Right atrium auricular region (tissue), 2 donors: ENCODE measurements around the gene USP37. TPM values are rescaled to one million over a fixed set of nuclear protein-coding genes. Genes with fewer than 3 reads are reported as not detected.

Source experiments
- DNase-seq: peaks from one replicate; pipeline ENCODE4 v3.0.0-alpha.2; 2019; ENCODE audit warnings: low spot score
- H3K27ac ChIP-seq, 2 donors: fragments of 200-600 bp; sonication (generic); 1 replicate in 1 of 2; 2 replicates in 1 of 2; pipeline ENCODE4 v1.5.1; 2016 to 2019
- H3K27me3 ChIP-seq, 2 donors: fragments of 200-600 bp; sonication (generic); one replicate each; pipeline versions ENCODE4 v1.5.1 to v1.6.0; 2017 to 2019
- H3K36me3 ChIP-seq: fragments of 200-600 bp; sonication (generic); one replicate; pipeline ENCODE4 v1.5.1; 2016
- H3K4me1 ChIP-seq, 2 donors: fragments of 200-600 bp; sonication (generic); one replicate each; pipeline versions ENCODE4 v1.5.1 to v1.6.0; 2017 to 2019
- H3K4me3 ChIP-seq, 2 donors: fragments of 200-600 bp; sonication (generic); 1 replicate in 1 of 2; 2 replicates in 1 of 2; pipeline ENCODE4 v1.5.1; 2017 to 2019; ENCODE audit warnings: mild to moderate bottlenecking in 1 of 2, moderate library complexity in 1 of 2
- H3K9me3 ChIP-seq, 2 donors: fragments of 200-600 bp; sonication (generic); one replicate each; pipeline ENCODE4 v1.5.1; 2019
- CTCF ChIP-seq, 2 donors: fragments of 200-600 bp; sonication (generic); IDR thresholded peaks; one replicate each; pipeline ENCODE4 v1.5.1; 2019; ENCODE audit warnings: antibody characterized with exemption in 2 of 2
- total RNA-seq, 2 donors: library from RNA; depleted of rRNA; stranded (reverse); fragments of >200 nt; gene quantifications; one replicate each; pipeline ENCODE4 v1.1.0, GENCODE V29; 2016

USP37 gene
- total RNA-seq, 2 donors from 2014 or later: 5.2 to 5.3 TPM

- Histone ChIP-seq H3K27ac (peak overlapping the region; percentile 97 to 98), H3K4me1 (peaks cover 0 to 54% of the 10 kb centered on the region in 2 donors), H3K36me3 (peaks cover 8% of the 10 kb centered on the region), H3K4me3 (peak overlapping the region in 1 of 2 donors; percentile 74), H3K27me3 (no peaks in the 10 kb centered on the region), H3K9me3 (no peaks in the 10 kb centered on the region)
- no peak for DNase-seq
- TF ChIP-seq CTCF (IDR thresholded peaks at IDR 0.05): no peak
Observed at GRCh38 chr2:218570850-218571249, 2.7 kb upstream of the USP37 start.

- Histone ChIP-seq H3K4me1 (peaks cover 0 to 54% of the 10 kb centered on the region in 2 donors), H3K9me3 (no peaks in the 10 kb centered on the region), H3K27me3 (no peaks in the 10 kb centered on the region), H3K36me3 (peaks cover 8% of the 10 kb centered on the region), H3K4me3 (peak overlapping the region; percentile 74 to 81), H3K27ac (peak overlapping the region; percentile 97 to 98)
- DNase-seq: no peak
- no peak for TF ChIP-seq CTCF (IDR thresholded peaks at IDR 0.05)
Observed at GRCh38 chr2:218569661-218570500, 1.7 kb upstream of the USP37 start.

GRCh38 chr2:218569038-218569431 lies 884 bp upstream of the USP37 start:
- H3K27me3 ChIP-seq: no peaks in the 10 kb centered on the region
- DNase-seq: peak; percentile 61
- H3K4me3 ChIP-seq: peak overlapping the region; percentile 74 to 81
- H3K4me1 ChIP-seq: peaks cover 0 to 49% of the 10 kb centered on the region in 2 donors
- H3K36me3 ChIP-seq: peaks cover 8% of the 10 kb centered on the region
- H3K27ac ChIP-seq: peak overlapping the region; percentile 97 to 98
- H3K9me3 ChIP-seq: no peaks in the 10 kb centered on the region
- TF ChIP-seq CTCF (IDR thresholded peaks at IDR 0.05): no peak

GRCh38 chr2:218567797-218568189 lies 358 bp downstream of the USP37 start:
- Histone ChIP-seq H3K4me3 (peak overlapping the region; percentile 74 to 81), H3K36me3 (peaks cover 7% of the 10 kb centered on the region), H3K4me1 (peaks cover 0 to 40% of the 10 kb centered on the region in 2 donors), H3K27me3 (no peaks in the 10 kb centered on the region), H3K27ac (peak overlapping the region; percentile 97 to 98), H3K9me3 (no peaks in the 10 kb centered on the region)
- no peak for DNase-seq
- TF ChIP-seq CTCF (IDR thresholded peaks at IDR 0.05): no peak

GRCh38 chr2:218566296-218566695 lies 1.9 kb downstream of the USP37 start:
- Histone ChIP-seq H3K27me3 (no peaks in the 10 kb centered on the region), H3K4me3 (no peak overlapping the region), H3K27ac (no peak overlapping the region), H3K4me1 (peaks cover 0 to 34% of the 10 kb centered on the region in 2 donors), H3K36me3 (peaks cover 3% of the 10 kb centered on the region), H3K9me3 (no peaks in the 10 kb centered on the region)
- DNase-seq: no peak
- no peak for TF ChIP-seq CTCF (IDR thresholded peaks at IDR 0.05)
